Immature natural killer cell (primary cell): ENCODE results near the gene PAQR9. TPM values are rescaled to one million over a fixed set of nuclear protein-coding genes. Genes with fewer than 3 reads are reported as not detected.

Source experiments
- DNase-seq, 3 donors: peaks; one replicate each; pipeline ENCODE4 v3.0.0; 2022; ENCODE audit warnings: mixed read lengths in 1 of 3
- H3K27ac Mint-ChIP-seq, 6 donors: one replicate each; pipeline ENCODE4 v1.8.0; 2020; ENCODE audit warnings: mixed read lengths in 6 of 6, mild to moderate bottlenecking in 5 of 6, inconsistent platforms in 4 of 6, moderate library complexity in 3 of 6
- H3K27me3 Mint-ChIP-seq, 3 donors: one replicate each; pipeline ENCODE4 v1.8.0; 2020 to 2021; ENCODE audit warnings: low read depth in 3 of 3, mild to moderate bottlenecking in 3 of 3, mixed read lengths in 3 of 3, moderate library complexity in 3 of 3, inconsistent platforms in 1 of 3
- H3K36me3 Mint-ChIP-seq, 3 donors: one replicate each; pipeline ENCODE4 v1.8.0; 2020; ENCODE audit warnings: mixed read lengths in 3 of 3, inconsistent platforms in 2 of 3, mild to moderate bottlenecking in 2 of 3
- H3K4me1 Mint-ChIP-seq, 2 donors: one replicate each; pipeline ENCODE4 v1.8.0; 2020; ENCODE audit warnings: inconsistent platforms in 2 of 2, mild to moderate bottlenecking in 2 of 2, mixed read lengths in 2 of 2, moderate library complexity in 1 of 2
- H3K4me3 Mint-ChIP-seq, 5 donors: one replicate each; pipeline ENCODE4 v1.8.0; 2020; ENCODE audit warnings: mild to moderate bottlenecking in 5 of 5, mixed read lengths in 5 of 5, inconsistent platforms in 3 of 5, moderate library complexity in 3 of 5
- H3K9me3 Mint-ChIP-seq, 6 donors: one replicate each; pipeline ENCODE4 v1.8.0; 2020; ENCODE audit warnings: mild to moderate bottlenecking in 6 of 6, mixed read lengths in 6 of 6, inconsistent platforms in 4 of 6, moderate library complexity in 3 of 6
- polyA plus RNA-seq, 3 donors: library from polyadenylated mRNA; unstranded; fragments of 300-500 nt; fragmentation: Illumina TruSeq; gene quantifications; one replicate each; pipeline ENCODE4 v1.2.3, GENCODE V29; 2021

PAQR9 gene
- polyA plus RNA-seq, 3 donors from 2014 or later = not detected

DNA sequence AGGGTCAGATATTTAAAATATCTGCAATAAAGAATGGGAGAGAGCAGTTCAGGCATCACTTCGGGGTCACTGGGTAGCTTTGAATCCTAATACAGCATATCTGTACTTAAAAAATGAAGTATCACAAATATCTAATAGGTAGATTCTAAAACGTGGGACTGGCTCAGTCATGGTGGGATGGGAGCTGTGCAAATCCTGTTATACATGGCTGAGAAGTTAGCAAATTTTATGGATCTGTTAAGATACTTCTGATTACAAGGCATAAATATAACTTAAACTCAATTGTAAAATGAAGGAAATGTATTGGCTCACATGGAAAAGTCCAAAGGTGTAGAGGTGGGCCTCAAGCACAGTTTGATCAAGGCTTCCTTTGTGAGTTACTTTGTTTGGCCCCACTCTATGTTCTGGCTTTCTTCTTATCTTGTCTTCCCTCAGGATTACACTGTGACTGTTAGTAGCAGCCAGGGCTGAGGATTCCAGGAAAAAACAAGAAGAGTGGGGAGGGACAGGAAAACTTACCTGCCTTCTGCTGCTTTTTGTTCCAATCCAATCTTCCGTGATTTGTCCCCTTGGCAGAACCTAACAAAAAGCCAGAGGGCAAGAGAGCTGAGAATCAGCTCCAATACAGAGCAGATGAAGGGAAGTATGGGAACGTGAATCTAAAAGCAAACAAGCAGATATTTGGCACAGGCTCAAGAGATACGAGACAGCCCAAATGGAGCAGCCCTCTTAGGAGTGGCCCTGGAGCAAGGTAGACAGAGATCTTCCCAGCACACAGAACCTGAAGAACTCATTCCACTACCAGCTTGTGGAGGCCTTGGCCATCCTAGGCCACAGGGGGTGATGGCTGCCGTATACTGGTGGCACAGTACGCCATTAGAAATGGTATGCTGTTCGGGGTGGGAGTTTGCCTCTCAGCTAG, 10.9 kb downstream of the PAQR9 start:
- H3K9me3 Mint-ChIP-seq = no peaks in the 10 kb centered on the region
- peaks cover 0 to 2% of the 10 kb centered on the region in 2 donors for H3K4me1 Mint-ChIP-seq
- no peaks in the 10 kb centered on the region for H3K36me3 Mint-ChIP-seq
- no peak overlapping the region for H3K4me3 Mint-ChIP-seq
- H3K27ac Mint-ChIP-seq = no peak overlapping the region
- peaks cover 8 to 14% (median 9%) of the 10 kb centered on the region in 3 donors for H3K27me3 Mint-ChIP-seq
- DNase-seq = no peak

DNA sequence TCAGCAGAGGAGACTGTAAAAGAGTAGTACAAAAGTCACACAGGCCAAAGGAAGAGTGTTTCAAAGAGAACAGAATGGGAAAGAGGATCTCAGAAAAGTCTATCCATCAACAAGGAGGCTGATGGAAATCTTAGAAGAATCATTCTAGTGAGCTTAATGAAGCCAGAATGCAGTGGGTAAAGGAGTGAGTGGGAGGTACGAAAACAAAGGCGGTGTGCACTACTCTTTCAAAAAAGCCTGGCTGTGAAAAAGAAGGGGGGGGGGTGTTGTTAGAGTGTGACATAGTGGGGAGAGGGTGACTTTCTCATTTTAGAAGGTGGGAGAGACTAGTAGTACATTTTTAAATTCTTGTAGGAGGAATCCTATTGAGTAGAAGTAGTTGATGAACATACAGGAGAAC, 11.7 kb downstream of the PAQR9 start:
- Mint-ChIP-seq H3K9me3 (peaks cover 0 to 2% (median 0%) of the 10 kb centered on the region in 6 donors), H3K4me3 (no peak overlapping the region), H3K27me3 (peaks cover 8 to 16% (median 10%) of the 10 kb centered on the region in 3 donors), H3K4me1 (peaks cover 5 to 6% of the 10 kb centered on the region in 2 donors), H3K27ac (no peak overlapping the region), H3K36me3 (no peaks in the 10 kb centered on the region)
- DNase-seq = no peak

- Mint-ChIP-seq H3K4me1 (peaks cover 6 to 9% of the 10 kb centered on the region in 2 donors), H3K27ac (no peak overlapping the region), H3K9me3 (peaks cover 0 to 2% (median 0%) of the 10 kb centered on the region in 6 donors), H3K36me3 (no peaks in the 10 kb centered on the region), H3K4me3 (no peak overlapping the region), H3K27me3 (peaks cover 8 to 21% (median 15%) of the 10 kb centered on the region in 3 donors)
- DNase-seq = no peak
Observed at GRCh38 chr3:142950972-142951371, 12.5 kb downstream of the PAQR9 start.

DNA sequence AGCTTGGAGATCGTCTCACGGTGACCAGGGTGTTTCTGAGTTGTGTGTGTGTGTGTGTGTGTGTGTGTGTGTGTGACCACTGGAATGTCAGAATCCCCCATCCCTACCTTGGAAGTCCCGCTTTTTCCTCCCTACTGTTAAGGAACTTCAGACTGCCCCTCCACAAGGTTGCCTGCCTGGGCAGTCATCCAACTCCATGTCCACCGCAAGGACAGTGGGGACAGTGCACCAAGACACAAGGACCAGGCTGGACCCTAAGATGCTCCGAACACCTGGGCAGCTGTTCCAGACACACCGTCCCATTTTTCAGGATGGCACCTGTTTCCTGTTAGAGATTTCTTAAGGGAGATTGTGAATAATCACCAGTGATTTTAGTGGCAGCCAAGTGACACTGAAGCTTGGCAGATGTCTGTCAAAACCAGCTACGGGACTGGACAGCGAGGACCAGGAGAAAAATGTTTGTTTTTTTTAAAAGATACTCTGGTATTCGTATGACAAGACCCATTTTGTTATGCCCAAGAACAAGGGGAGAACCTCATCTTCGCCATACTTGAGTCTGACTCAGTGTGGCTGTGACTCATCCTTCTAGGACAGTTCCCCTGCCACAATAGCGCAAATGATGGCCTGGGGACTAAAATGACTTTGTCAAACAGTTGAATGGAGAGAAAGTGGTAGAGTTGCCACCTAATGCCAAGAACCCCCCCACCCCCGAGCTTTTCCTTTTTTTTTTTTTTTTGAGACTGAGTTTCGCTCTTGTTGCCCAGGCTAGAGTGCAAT, 15.5 kb downstream of the PAQR9 start:
- peak overlapping the region in 1 of 5 donors; percentile 18 for H3K4me3 Mint-ChIP-seq
- H3K4me1 Mint-ChIP-seq = peaks cover 6 to 9% of the 10 kb centered on the region in 2 donors
- H3K27ac Mint-ChIP-seq = no peak overlapping the region
- H3K9me3 Mint-ChIP-seq = peaks cover 0 to 2% (median 0%) of the 10 kb centered on the region in 6 donors
- H3K27me3 Mint-ChIP-seq = peaks cover 7 to 18% (median 15%) of the 10 kb centered on the region in 3 donors
- no peak for DNase-seq
- no peaks in the 10 kb centered on the region for H3K36me3 Mint-ChIP-seq

GRCh38 chr3:142947352-142947751, 16.1 kb downstream of the PAQR9 start:
- no peak for DNase-seq
- no peak overlapping the region for H3K27ac Mint-ChIP-seq
- H3K4me3 Mint-ChIP-seq = peak overlapping the region in 3 of 5 donors; percentile 5 to 68 (median 18)
- H3K36me3 Mint-ChIP-seq = no peaks in the 10 kb centered on the region
- peaks cover 0 to 2% (median 0%) of the 10 kb centered on the region in 6 donors for H3K9me3 Mint-ChIP-seq
- H3K27me3 Mint-ChIP-seq = peaks cover 7 to 18% (median 15%) of the 10 kb centered on the region in 3 donors
- peaks cover 6 to 9% of the 10 kb centered on the region in 2 donors for H3K4me1 Mint-ChIP-seq

DNA sequence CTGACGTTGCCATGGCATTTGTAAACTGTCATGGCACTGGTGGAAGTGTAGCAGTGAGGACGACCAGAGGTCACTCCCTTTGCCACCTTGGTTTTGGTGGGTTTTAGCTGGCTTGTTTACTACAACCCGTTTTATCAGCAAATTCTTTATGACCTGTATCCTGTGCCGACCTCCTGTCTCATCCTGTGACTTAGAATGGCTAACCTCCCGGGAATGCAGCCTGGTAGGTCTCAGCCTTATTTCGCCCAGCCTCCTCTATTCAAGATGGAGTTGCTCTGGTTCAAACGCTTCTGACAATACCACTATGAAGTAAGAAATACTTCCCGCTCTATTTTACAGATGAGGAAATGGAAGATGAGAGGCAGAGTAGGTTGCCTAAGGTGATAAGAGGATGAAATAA, 16.6 kb downstream of the PAQR9 start:
- Mint-ChIP-seq H3K9me3 (peaks cover 0 to 2% (median 0%) of the 10 kb centered on the region in 6 donors), H3K36me3 (no peaks in the 10 kb centered on the region), H3K27me3 (peaks cover 7 to 17% (median 14%) of the 10 kb centered on the region in 3 donors), H3K4me1 (peaks cover 6 to 9% of the 10 kb centered on the region in 2 donors), H3K4me3 (peak overlapping the region; percentile 5 to 68 (median 38)), H3K27ac (no peak overlapping the region)
- DNase-seq = peak in 1 of 3 donors; percentile 17

- peaks cover 6 to 9% of the 10 kb centered on the region in 2 donors for H3K4me1 Mint-ChIP-seq
- DNase-seq = no peak
- H3K36me3 Mint-ChIP-seq = no peaks in the 10 kb centered on the region
- peaks cover under 1 to 15% (median 10%) of the 10 kb centered on the region in 3 donors for H3K27me3 Mint-ChIP-seq
- no peak overlapping the region for H3K27ac Mint-ChIP-seq
- H3K9me3 Mint-ChIP-seq = peaks cover 0 to 2% (median 0%) of the 10 kb centered on the region in 6 donors
- H3K4me3 Mint-ChIP-seq = no peak overlapping the region
Observed at GRCh38 chr3:142945023-142945422, 18.5 kb downstream of the PAQR9 start.

- Mint-ChIP-seq H3K27me3 (peaks cover 0 to 15% (median 8%) of the 10 kb centered on the region in 3 donors), H3K27ac (peak overlapping the region in 1 of 6 donors; percentile 50), H3K4me3 (peak overlapping the region in 3 of 5 donors; percentile 9 to 74 (median 18)), H3K36me3 (no peaks in the 10 kb centered on the region), H3K9me3 (peaks cover 0 to 2% (median 0%) of the 10 kb centered on the region in 6 donors), H3K4me1 (peaks cover 6 to 9% of the 10 kb centered on the region in 2 donors)
- no peak for DNase-seq
Observed at GRCh38 chr3:142944342-142944741, 19.1 kb downstream of the PAQR9 start.

GRCh38 chr3:142943870-142944269, 19.6 kb downstream of the PAQR9 start:
- H3K27ac Mint-ChIP-seq = peak overlapping the region in 1 of 6 donors; percentile 50
- H3K27me3 Mint-ChIP-seq = peaks cover 0 to 14% (median 8%) of the 10 kb centered on the region in 3 donors
- no peak for DNase-seq
- H3K36me3 Mint-ChIP-seq = no peaks in the 10 kb centered on the region
- peaks cover 0 to 2% (median 0%) of the 10 kb centered on the region in 6 donors for H3K9me3 Mint-ChIP-seq
- H3K4me3 Mint-ChIP-seq = peak overlapping the region in 1 of 5 donors; percentile 74
- peaks cover 6 to 9% of the 10 kb centered on the region in 2 donors for H3K4me1 Mint-ChIP-seq

GRCh38 chr3:142943349-142943748, 20.1 kb downstream of the PAQR9 start:
- Mint-ChIP-seq H3K36me3 (no peaks in the 10 kb centered on the region), H3K27ac (no peak overlapping the region), H3K4me1 (peaks cover 6 to 9% of the 10 kb centered on the region in 2 donors)

DNA sequence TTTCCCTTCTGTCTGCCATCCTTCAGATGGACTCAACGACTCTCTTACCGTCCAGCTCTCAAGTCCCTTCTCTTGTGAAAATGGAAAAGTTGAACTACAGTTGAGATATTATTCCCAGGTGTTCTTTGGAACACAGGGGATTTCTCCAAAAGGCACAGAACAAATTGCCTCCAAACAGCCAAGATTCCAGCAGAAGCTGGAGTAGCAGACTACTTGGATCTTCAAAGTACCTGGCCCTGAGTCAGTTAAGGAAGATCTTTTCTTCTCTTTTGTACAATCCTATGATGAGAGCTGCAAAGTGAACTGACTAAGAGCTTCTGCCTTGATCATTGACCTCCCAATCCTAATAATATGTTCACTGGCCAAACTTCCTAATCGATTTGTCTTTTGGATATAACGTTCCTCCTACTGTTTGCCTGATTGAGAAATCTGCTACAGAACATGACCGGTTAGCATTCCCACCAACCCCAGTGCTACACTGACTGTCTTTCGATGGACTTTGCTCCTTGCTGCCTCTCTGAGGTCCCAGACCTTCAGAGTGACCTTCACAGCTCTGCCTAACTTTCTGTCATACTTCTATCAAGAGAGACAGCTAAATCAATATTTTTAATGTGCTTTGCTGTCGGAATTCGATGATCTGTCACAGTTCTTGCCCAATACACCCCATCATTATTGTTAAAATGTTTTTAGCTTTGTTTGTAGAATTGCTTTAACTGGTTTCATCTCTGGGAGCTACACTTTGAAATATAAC, 21.9 kb downstream of the PAQR9 start:
- Mint-ChIP-seq H3K4me3 (no peak overlapping the region), H3K9me3 (no peaks in the 10 kb centered on the region), H3K36me3 (no peaks in the 10 kb centered on the region), H3K27ac (no peak overlapping the region), H3K27me3 (peaks cover 3 to 9% (median 4%) of the 10 kb centered on the region in 3 donors), H3K4me1 (peaks cover 0 to 2% of the 10 kb centered on the region in 2 donors)
- DNase-seq = no peak

More at GRCh38 chr3:142943349-142943748, 20.1 kb downstream of the PAQR9 start:
- DNase-seq = no peak
- H3K9me3 Mint-ChIP-seq = peaks cover 0 to 2% (median 0%) of the 10 kb centered on the region in 6 donors
- H3K4me3 Mint-ChIP-seq = no peak overlapping the region
- H3K27me3 Mint-ChIP-seq = peaks cover 2 to 12% (median 8%) of the 10 kb centered on the region in 3 donors

GRCh38 chr3:142940472-142940871, 23.0 kb downstream of the PAQR9 start:
- H3K36me3 Mint-ChIP-seq = no peaks in the 10 kb centered on the region
- H3K9me3 Mint-ChIP-seq = no peaks in the 10 kb centered on the region
- peaks cover 0 to 12% (median 4%) of the 10 kb centered on the region in 3 donors for H3K27me3 Mint-ChIP-seq
- H3K4me3 Mint-ChIP-seq = no peak overlapping the region
- H3K27ac Mint-ChIP-seq = no peak overlapping the region
- no peaks in the 10 kb centered on the region for H3K4me1 Mint-ChIP-seq
- DNase-seq = no peak

DNA sequence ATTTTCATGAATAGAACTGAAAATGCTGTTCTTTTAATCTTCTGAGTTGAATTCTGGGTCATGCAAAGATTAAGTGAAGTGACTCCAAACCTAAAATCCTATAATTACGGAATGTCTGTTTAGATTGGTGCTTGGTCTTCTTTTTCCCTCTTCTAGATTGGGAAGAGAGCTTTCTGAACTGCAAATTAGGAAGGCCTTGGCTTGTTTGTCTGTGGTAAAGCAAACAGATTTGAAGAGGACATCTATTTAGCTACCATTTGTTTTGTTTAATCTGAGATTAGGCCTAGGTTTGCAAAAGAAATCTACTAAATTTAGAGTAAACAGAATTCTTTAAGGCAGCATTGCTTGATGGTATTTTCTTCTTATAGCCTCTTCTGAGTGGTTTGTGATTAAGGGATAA, 23.5 kb downstream of the PAQR9 start:
- H3K9me3 Mint-ChIP-seq = no peaks in the 10 kb centered on the region
- H3K27ac Mint-ChIP-seq = no peak overlapping the region
- no peaks in the 10 kb centered on the region for H3K4me1 Mint-ChIP-seq
- H3K36me3 Mint-ChIP-seq = no peaks in the 10 kb centered on the region
- H3K4me3 Mint-ChIP-seq = no peak overlapping the region
- H3K27me3 Mint-ChIP-seq = peaks cover 0 to 16% (median 4%) of the 10 kb centered on the region in 3 donors
- no peak for DNase-seq
